AML-193 (cell line): ENCODE results near the gene DBN1.
"Not testable (repeated sequence)": the region's sequence is repeated elsewhere in the genome, so short reads cannot be mapped to it uniquely, and the experiment has no call there.

Experiments used
- DNase-seq, 2 experiments: peaks; one replicate each; lab custom pipeline; 2025; lab: John Stamatoyannopoulos, UW

The DBN1 gene

GRCh38 chr5:177490992-177491391 is 17.6 kb upstream of the DBN1 start:
- DNase-seq, result no peak

- no peak for DNase-seq
Measured at GRCh38 chr5:177490311-177490991, 17.0 kb upstream of the DBN1 start.

- no peak for DNase-seq
Measured at GRCh38 chr5:177489119-177489716, 15.8 kb upstream of the DBN1 start.

- no peak for DNase-seq
Measured at GRCh38 chr5:177487975-177488374, 14.5 kb upstream of the DBN1 start.

- no peak for DNase-seq
Measured at GRCh38 chr5:177487144-177487543, 13.7 kb upstream of the DBN1 start.

GRCh38 chr5:177486256-177486655 is 12.8 kb upstream of the DBN1 start:
- DNase-seq, result no peak

- DNase-seq, result not testable (repeated sequence)
Measured at GRCh38 chr5:177485753-177486152, 12.3 kb upstream of the DBN1 start.

GRCh38 chr5:177484902-177485549 is 11.6 kb upstream of the DBN1 start:
- DNase-seq, result no peak

- no peak for DNase-seq
Measured at GRCh38 chr5:177483994-177484901, 10.8 kb upstream of the DBN1 start.

GRCh38 chr5:177483042-177483441 is 9.6 kb upstream of the DBN1 start:
- no peak for DNase-seq

- no peak for DNase-seq
Measured at GRCh38 chr5:177482359-177482795, 8.9 kb upstream of the DBN1 start.

- DNase-seq, result no peak
Measured at GRCh38 chr5:177479774-177480173, 6.3 kb upstream of the DBN1 start.

- DNase-seq, result peak; percentile 86 to 89
Measured at GRCh38 chr5:177478711-177479646, 5.5 kb upstream of the DBN1 start.

GRCh38 chr5:177477701-177478477 is 4.5 kb upstream of the DBN1 start:
- DNase-seq, result no peak

- DNase-seq, result no peak
Measured at GRCh38 chr5:177476531-177477233, 3.2 kb upstream of the DBN1 start.

GRCh38 chr5:177475563-177476427 is 2.4 kb upstream of the DBN1 start:
- DNase-seq, result no peak

- no peak for DNase-seq
Measured at GRCh38 chr5:177474846-177475562, 1.6 kb upstream of the DBN1 start.

GRCh38 chr5:177474002-177474476 is 605 bp upstream of the DBN1 start:
- no peak for DNase-seq
